Stimulated activated naive CD4-positive, alpha-beta T cell (primary cell): ENCODE results near the gene DCAF6.
A peak's percentile ranks its signal among the peaks of the same experiment; 100 is the strongest.
"Not testable (repeated sequence)": the region's sequence is repeated elsewhere in the genome, so short reads cannot be mapped to it uniquely, and the experiment has no call there.

Source experiments
- DNase-seq, 6 experiments: peaks; one replicate each; lab custom pipeline; 2025; lab: John Stamatoyannopoulos, UW

Gene DCAF6

GRCh38 chr1:167923324-167924056, 13.0 kb upstream of the DCAF6 start:
- no peak for DNase-seq

DNA sequence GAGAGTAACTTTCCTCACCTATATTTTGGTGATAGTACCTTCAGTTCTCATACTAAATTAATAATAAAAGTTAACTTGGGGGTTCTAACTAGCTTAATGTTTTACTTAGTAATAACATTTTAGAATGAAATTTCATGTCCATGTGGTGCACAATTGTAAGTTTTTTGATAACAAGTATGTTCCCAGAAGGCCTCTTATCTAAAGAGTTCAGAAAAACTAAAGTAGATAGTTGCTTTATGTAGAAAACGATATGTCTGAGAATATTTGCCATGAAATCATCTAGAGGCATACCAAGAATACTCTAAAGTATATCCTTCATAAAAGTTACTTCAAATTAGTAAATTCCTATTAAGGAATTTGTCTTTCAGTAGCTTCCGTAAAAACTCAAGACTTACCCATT, 12.4 kb upstream of the DCAF6 start:
- no peak for DNase-seq

- DNase-seq: no peak
Measured at GRCh38 chr1:167924543-167925231, 11.8 kb upstream of the DCAF6 start.

- no peak for DNase-seq
Measured at GRCh38 chr1:167926486-167926997, 9.9 kb upstream of the DCAF6 start.

- DNase-seq: no peak
Measured at GRCh38 chr1:167927046-167927754, 9.3 kb upstream of the DCAF6 start.

DNA sequence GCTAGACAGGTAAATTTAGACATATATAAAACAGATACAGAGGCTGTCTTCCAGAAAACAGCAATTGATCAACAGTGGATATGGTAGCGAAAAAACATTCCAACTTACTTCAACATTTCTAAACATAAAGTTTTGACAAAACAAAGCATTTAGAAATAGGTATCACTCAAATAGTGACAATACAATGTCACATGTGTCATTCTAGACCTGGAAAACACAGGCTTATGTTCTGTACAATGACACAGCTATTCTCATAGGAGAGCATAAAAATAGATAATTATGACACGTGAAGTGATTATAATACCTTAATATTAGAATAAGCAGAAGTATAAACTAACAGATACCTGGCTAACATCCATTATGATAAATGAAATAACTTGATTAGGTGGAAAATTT, 8.0 kb upstream of the DCAF6 start:
- DNase-seq: no peak

DNA sequence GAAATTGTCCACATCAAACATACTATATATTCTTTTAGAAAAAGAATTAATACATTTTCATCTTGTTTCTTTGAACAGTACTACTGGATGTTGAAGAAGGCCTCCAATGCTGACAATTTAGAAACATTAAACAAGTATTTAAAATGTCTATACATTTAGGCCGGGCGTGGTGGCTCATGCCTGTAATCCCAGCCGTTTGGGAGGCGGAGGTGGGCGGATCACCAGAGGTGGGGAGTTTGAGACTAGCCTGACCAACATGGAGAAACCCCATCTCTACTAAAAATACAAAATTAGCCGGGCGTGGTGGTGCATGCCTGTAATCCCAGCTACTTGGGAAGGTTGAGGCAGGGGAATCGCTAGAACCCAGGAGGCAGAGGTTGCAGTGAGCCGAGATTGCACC, 7.6 kb upstream of the DCAF6 start:
- DNase-seq: not testable (repeated sequence)

GRCh38 chr1:167929725-167930124, 6.8 kb upstream of the DCAF6 start:
- no peak for DNase-seq

GRCh38 chr1:167933788-167934187, 2.7 kb upstream of the DCAF6 start:
- DNase-seq: no peak

GRCh38 chr1:167934426-167935215, 1.9 kb upstream of the DCAF6 start:
- no peak for DNase-seq

DNA sequence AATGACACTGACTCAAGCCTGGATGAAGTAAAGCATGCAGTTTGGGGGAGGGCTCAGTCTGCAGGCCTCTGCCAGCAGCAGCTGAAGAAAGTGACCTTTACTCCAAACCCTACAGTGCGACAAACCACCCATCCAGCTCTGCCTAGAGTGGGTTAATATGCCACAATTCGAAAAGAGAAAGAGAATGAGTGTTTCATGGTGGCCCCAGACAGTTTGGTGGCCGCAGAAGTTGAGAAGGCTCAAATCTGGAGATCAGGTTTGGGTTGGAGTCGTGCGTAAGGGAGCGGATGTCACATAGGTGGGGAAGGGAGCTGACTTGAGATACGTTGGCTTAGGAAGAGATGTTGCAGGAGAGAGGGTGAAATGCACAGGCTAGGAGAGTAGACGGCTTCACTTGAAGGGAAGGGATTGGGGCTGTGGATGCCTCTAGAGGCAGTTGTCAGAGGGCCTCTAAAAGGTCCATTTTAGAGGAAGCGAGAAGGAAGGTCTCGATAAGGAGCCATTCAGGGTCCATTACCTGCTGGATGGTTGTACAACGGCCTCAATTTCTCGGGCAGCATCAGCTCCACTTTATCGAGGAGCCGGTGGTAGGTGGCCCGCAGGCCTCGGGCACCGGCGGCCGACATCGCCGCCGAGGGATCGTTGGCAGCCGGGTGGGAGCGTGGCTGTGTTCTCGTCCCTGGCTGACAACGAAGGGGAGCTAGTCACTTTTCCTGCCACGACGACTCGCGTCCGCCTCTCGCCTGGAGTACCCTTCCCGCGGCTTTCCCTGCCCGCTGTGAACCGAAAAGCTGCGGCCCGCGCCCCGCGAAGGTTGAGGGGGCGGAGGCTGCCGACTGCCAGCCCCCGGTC, 1.0 kb upstream of the DCAF6 start:
- DNase-seq: peak in 3 of 6 experiments; percentile 40 to 72 (median 45)

- peak; percentile 49 to 83 (median 72) for DNase-seq
Measured at GRCh38 chr1:167936930-167937708, 636 bp downstream of the DCAF6 start, which contains the start of gene MPC2. Gene MPC2 (minus strand): TSS chr1:167937072. CDS start chr1:167935841, 1,231 bp downstream.

DNA sequence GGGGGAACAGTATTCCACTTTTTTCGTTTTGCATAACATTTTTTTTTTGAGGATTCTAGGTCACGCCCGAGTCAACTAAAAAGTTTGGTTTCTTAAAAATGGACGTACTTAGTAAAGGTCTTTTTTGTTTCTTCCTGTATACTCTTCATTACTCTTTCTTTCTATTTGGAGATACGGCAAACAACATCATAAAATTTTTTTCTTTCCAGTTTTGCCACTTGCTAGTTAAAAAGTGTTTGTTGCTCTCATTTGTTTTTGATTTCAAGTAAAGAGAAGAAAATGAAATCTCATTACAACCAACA, 1.2 kb downstream of the DCAF6 start:
- no peak for DNase-seq

- DNase-seq: no peak
Measured at GRCh38 chr1:167938080-167938636, 1.7 kb downstream of the DCAF6 start.

- DNase-seq: no peak
Measured at GRCh38 chr1:167940264-167940663, 3.8 kb downstream of the DCAF6 start.

GRCh38 chr1:167943541-167943940, 7.1 kb downstream of the DCAF6 start:
- DNase-seq: no peak

- DNase-seq: no peak
Measured at GRCh38 chr1:167947733-167948132, 11.2 kb downstream of the DCAF6 start.

DNA sequence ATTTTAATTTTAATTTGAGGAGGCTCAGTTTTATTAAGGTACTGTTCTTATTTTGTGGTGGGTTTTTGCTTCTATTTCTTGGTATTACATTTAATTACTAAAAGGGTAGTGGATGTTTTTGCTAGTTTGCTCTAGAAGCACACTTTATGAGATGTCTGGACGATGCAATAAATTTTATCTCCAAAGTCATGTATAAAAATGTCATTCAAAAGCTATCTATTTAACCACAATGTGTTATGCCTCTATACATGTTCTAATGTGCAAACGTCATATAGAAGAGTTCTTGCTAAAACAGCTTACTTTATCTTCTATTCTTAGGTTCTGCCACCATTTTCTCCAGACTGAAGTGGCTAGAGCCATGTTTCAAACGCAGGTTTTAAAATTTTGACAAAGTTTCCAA, 13.3 kb downstream of the DCAF6 start:
- no peak for DNase-seq

DNA sequence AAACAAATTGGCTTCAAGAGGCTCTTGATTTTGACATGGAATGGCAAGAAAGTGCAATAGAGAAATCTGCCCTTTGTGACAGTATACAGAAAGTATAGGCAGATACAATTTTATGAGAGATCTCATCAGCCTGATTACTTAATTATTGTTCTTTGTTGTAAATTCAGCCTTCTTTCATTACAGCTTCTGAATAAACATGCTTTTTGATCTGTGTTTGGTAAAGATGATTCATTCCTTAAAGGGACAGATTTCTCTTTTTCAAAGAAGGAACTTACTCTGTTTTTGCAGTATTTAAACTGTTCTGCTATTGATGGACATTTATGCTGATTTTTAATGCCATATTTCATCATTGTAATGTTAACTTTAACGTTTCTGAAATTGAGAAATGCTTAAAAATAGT, 14.1 kb downstream of the DCAF6 start:
- DNase-seq: no peak

DNA sequence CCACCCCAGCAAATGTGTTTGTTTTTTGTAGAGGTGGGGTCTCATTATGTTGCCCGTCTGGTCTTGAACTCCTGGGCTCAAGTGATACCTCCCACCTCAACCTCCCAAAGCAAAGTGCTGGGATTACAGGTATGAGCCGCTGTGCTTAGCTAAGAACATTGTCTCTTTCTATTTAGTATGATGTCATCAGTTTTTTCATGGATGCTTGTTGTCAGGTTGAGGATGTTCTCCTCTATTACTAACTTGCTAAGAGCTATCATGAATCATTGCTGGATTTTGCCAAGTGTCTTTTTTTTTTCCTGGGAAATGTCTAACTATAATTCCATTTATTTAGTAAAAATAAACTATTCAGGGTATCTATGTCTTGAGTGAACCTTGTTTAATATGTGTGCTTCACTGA, 19.4 kb downstream of the DCAF6 start:
- no peak for DNase-seq
